ENCODE measurements around the gene DNAJC21.

- no peak for TF ChIP-seq CTCF (optimal IDR thresholded peaks at IDR 0.05 in 1 of 3, IDR thresholded peaks at IDR 0.05 in 1 of 3, conservative IDR thresholded peaks at IDR 0.05 in 1 of 3; ENCODE audit: extremely low read depth in 1 of 3, insufficient read depth in 2 of 3, low read length in 3 of 3)
- no peak for TF ChIP-seq EZH2 (IDR thresholded peaks at IDR 0.05; ENCODE audit: low read length)
Measured at GRCh38 chr5:34913072-34913471, 16.3 kb upstream of the DNAJC21 start.

Measured in keratinocyte (primary cell).